Smooth muscle cell (in vitro differentiated cells): ENCODE measurements around the gene FBXW11. TPM values are rescaled to one million over a fixed set of nuclear protein-coding genes. Genes with fewer than 3 reads are reported as not detected.

Experiments
- DNase-seq: peaks from one replicate; lab custom pipeline; 2025; ENCODE audit not compliant: unreplicated experiment; lab: John Stamatoyannopoulos, UW
- H2AFZ ChIP-seq: fragments of 200-600 bp; sonication (generic); 2 replicates; pipeline ENCODE4 v1.6.0; 2016; ENCODE audit warnings: antibody characterized with exemption, low read depth, mild to moderate bottlenecking
- H3F3A ChIP-seq: fragments of 200-600 bp; sonication (generic); 2 replicates; pipeline ENCODE4 v1.6.0; 2017; ENCODE audit warnings: antibody characterized with exemption, low read depth
- H3K27ac ChIP-seq: fragments of 200-600 bp; sonication (generic); 2 replicates; pipeline ENCODE4 v1.5.1; 2016; ENCODE audit warnings: low read depth, mild to moderate bottlenecking
- H3K27me3 ChIP-seq: fragments of 200-600 bp; sonication (generic); 2 replicates; pipeline ENCODE4 v1.6.1; 2016; ENCODE audit warnings: low read depth, mild to moderate bottlenecking
- H3K36me3 ChIP-seq: fragments of 200-600 bp; sonication (generic); 2 replicates; pipeline ENCODE4 v1.5.1; 2016; ENCODE audit warnings: low read depth
- H3K4me1 ChIP-seq: fragments of 200-600 bp; sonication (generic); 2 replicates; pipeline ENCODE4 v1.5.1; 2016; ENCODE audit warnings: low read depth
- H3K4me2 ChIP-seq: fragments of 200-600 bp; sonication (generic); 2 replicates; pipeline ENCODE4 v1.6.0; 2016; ENCODE audit warnings: mild to moderate bottlenecking
- H3K4me3 ChIP-seq: fragments of 200-600 bp; sonication (generic); 2 replicates; pipeline ENCODE4 v1.5.1; 2016; ENCODE audit warnings: mild to moderate bottlenecking
- H3K79me2 ChIP-seq: fragments of 200-600 bp; sonication (generic); 2 replicates; pipeline ENCODE4 v1.6.0; 2016; ENCODE audit warnings: low read depth, mild to moderate bottlenecking
- H3K9ac ChIP-seq: fragments of 200-600 bp; sonication (generic); 2 replicates; pipeline ENCODE4 v1.6.0; 2016; ENCODE audit warnings: low read depth
- H3K9me3 ChIP-seq: fragments of 200-600 bp; sonication (generic); replicated peaks from 2 replicates; pipeline ENCODE4 v1.5.1; 2016; ENCODE audit warnings: low read depth
- H4K20me1 ChIP-seq: fragments of 200-600 bp; sonication (generic); 2 replicates; pipeline ENCODE4 v1.6.0; 2016; ENCODE audit warnings: low read depth
- CTCF ChIP-seq: fragments of 200-600 bp; sonication (generic); IDR thresholded peaks from 2 replicates; pipeline ENCODE4 v1.5.1; 2017; ENCODE audit warnings: borderline replicate concordance, mild to moderate bottlenecking, antibody characterized with exemption; ENCODE audit not compliant: insufficient read depth, poor library complexity, severe bottlenecking
- WGBS: methylation state at CpG from one replicate; pipeline ENCODE4 v1.1.7; 2016; ENCODE audit warnings: low lambda C conversion rate; 5-methylcytosine and 5-hydroxymethylcytosine counted together
- polyA plus RNA-seq: library from polyadenylated mRNA; unstranded; fragments of >200 nt; fragmentation: Nextera tagmentation; extraction: Ambion mirVana; gene quantifications from 2 replicates; pipeline ENCODE4 v1.2.1, GENCODE V29; 2016
- total RNA-seq: library from RNA; depleted of rRNA; stranded (reverse); fragments of >200 nt; gene quantifications from 2 replicates; pipeline ENCODE4 v1.2.3, GENCODE V29; 2014

Gene FBXW11
- total and polyA plus RNA-seq, 2 experiments from 2014 or later, result 27.4 to 83.7 TPM

DNA sequence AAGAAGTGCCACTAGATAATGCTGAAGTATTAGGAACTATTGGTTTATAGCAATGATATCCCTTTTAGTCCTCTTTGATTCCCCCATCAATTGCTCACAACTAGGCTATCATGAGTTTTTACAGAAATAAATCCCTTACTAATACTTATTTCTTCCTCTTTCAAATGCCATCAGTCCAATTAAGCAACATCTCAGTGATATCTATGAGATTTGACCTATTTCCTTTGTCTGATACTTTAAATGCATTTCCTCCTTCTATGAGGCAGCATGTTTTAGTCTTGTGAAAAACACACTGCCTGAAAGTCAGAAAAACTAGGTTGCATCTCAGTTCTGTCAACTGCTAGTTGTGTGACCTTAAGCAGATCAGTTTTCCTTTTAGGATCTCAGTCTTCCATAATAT, 101.6 kb downstream of the FBXW11 start:
- H2AFZ ChIP-seq, result no peak overlapping the region
- peaks cover 100% of the 10 kb centered on the region for H4K20me1 ChIP-seq
- no peak overlapping the region for H3K4me3 ChIP-seq
- no peaks in the 10 kb centered on the region for H3K9me3 ChIP-seq
- no peaks in the 10 kb centered on the region for H3K36me3 ChIP-seq
- H3K9ac ChIP-seq, result no peak overlapping the region
- H3K27ac ChIP-seq, result no peak overlapping the region
- H3F3A ChIP-seq, result no peaks in the 10 kb centered on the region
- no peaks in the 10 kb centered on the region for H3K27me3 ChIP-seq
- H3K79me2 ChIP-seq, result peaks cover 41% of the 10 kb centered on the region
- H3K4me2 ChIP-seq, result no peak overlapping the region
- no peak for TF ChIP-seq CTCF
- H3K4me1 ChIP-seq, result no peaks in the 10 kb centered on the region
- no peak for DNase-seq

DNA sequence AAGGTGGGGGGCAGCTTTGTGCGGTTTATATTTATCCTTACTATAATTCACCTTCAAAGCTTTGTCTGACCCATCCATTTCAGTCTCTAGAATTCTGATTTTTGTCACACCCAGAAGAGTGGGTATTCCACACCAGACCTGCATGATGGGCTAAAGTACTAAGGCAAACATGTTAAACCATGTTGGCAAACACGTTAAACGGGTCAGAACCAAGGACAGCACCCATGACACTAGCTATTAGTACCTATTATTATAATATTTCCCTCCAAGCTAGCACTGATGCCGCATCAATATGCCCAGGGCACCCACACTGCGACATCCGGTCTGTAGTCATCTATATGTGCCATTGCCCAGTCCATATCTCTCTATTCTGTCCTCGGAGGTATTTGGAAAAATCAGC, 104.7 kb downstream of the FBXW11 start:
- Histone ChIP-seq H3K27ac (no peak overlapping the region), H3K4me2 (no peak overlapping the region), H3F3A (no peaks in the 10 kb centered on the region), H3K27me3 (no peaks in the 10 kb centered on the region), H3K9me3 (no peaks in the 10 kb centered on the region), H3K4me1 (no peaks in the 10 kb centered on the region), H3K4me3 (no peak overlapping the region), H3K36me3 (no peaks in the 10 kb centered on the region), H4K20me1 (peaks cover 100% of the 10 kb centered on the region), H3K79me2 (peaks cover 32% of the 10 kb centered on the region), H2AFZ (no peak overlapping the region), H3K9ac (no peak overlapping the region)
- TF ChIP-seq CTCF, result no peak
- DNase-seq, result no peak
- whole genome bisulfite sequencing, result 95% methylated on average over 7 of the region's 7 CpGs

DNA sequence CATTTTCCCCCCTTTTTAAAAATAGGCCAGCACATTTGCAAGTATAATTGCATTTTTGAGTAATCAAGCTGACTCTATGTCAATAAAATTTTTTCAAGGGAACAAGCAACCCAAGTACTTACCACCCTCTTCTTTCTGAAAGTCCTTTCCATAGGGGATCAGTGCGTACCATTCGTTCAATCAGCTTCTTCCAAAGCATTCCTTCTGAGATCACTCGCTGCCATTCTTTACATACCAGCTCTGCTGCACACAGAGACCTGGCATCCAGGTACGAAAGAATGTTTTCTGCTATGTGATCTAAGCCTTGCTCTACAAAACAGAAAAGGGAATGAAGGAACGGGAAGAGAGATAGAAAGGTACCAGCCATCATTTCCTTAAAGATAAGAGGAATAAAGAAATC, 106.6 kb downstream of the FBXW11 start:
- Histone ChIP-seq H3K36me3 (no peaks in the 10 kb centered on the region), H3K9ac (no peak overlapping the region), H3K79me2 (peaks cover 30% of the 10 kb centered on the region), H3K9me3 (no peaks in the 10 kb centered on the region), H3K27me3 (no peaks in the 10 kb centered on the region), H2AFZ (no peak overlapping the region), H3K4me2 (no peak overlapping the region), H3K4me3 (no peak overlapping the region), H3K27ac (no peak overlapping the region), H4K20me1 (peaks cover 100% of the 10 kb centered on the region), H3F3A (no peaks in the 10 kb centered on the region), H3K4me1 (no peaks in the 10 kb centered on the region)
- no peak for DNase-seq
- 74% methylated on average over 5 of the region's 5 CpGs for WGBS
- no peak for TF ChIP-seq CTCF

DNA sequence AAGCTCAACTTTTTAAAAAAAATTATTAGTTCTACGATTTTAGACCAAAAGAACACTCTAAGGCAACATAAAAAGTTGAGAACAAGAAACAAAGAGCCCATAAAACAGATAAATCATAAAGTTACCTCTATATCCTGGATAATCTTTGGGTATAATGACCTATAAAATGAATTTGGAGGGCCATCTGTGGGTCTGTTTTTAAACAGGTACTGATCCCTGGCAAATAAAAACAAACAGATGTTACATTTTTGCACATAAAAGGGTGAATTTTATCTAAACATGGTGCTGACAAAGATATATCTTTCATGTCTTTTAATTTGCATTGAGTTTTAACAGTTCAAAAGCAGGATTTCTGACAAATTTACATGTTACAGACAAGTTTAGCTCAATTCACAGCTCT, 107.6 kb downstream of the FBXW11 start:
- Histone ChIP-seq H2AFZ (no peak overlapping the region), H3K4me1 (no peaks in the 10 kb centered on the region), H3K79me2 (peaks cover 26% of the 10 kb centered on the region), H3K4me2 (no peak overlapping the region), H3K27me3 (no peaks in the 10 kb centered on the region), H3K9me3 (no peaks in the 10 kb centered on the region), H3K4me3 (no peak overlapping the region), H3K36me3 (no peaks in the 10 kb centered on the region), H3K27ac (no peak overlapping the region), H3F3A (no peaks in the 10 kb centered on the region), H4K20me1 (peaks cover 100% of the 10 kb centered on the region), H3K9ac (no peak overlapping the region)
- no peak for DNase-seq
- TF ChIP-seq CTCF, result no peak
- 86% methylated on average over 1 of the region's 1 CpG for WGBS
